Coronary artery (tissue), 2 donors: ENCODE results near the gene VARS1.
"Not testable (repeated sequence)": the region's sequence is repeated elsewhere in the genome, so short reads cannot be mapped to it uniquely, and the experiment has no call there.

Experiments
- DNase-seq: peaks from one replicate; pipeline ENCODE4 v3.0.0-alpha.2; 2017; ENCODE audit warnings: low spot score
- H3K27ac ChIP-seq, 2 donors: fragments of 200-600 bp; sonication (generic); one replicate each; pipeline ENCODE4 v1.5.1; 2016 to 2019
- H3K4me3 ChIP-seq: fragments of 200-600 bp; sonication (generic); 2 replicates; pipeline ENCODE4 v1.5.1; 2016; ENCODE audit warnings: mild to moderate bottlenecking, moderate library complexity
- CTCF ChIP-seq: fragments of 200-600 bp; sonication (generic); IDR thresholded peaks from one replicate; pipeline ENCODE4 v1.5.1; 2019; ENCODE audit warnings: antibody characterized with exemption

The VARS1 gene

GRCh38 chr6:31806470-31807272 lies 11.1 kb upstream of the VARS1 start, which contains the start of gene LSM2:
Gene LSM2, minus strand, starts transcription at chr6:31806966. Its CDS starts 209 bp downstream, at chr6:31806757.
- no peak for TF ChIP-seq CTCF
- H3K27ac ChIP-seq, result peak within 1 kb of the TSS; percentile 85 to 94

GRCh38 chr6:31805939-31806469 lies 10.5 kb upstream of the VARS1 start:
- H3K4me3 ChIP-seq, result peak overlapping the region; percentile 77
- TF ChIP-seq CTCF, result no peak
- DNase-seq, result no peak
- H3K27ac ChIP-seq, result peak overlapping the region; percentile 85 to 94

More at GRCh38 chr6:31806470-31807272, 11.1 kb upstream of the VARS1 start, which contains the start of gene LSM2:
- H3K4me3 ChIP-seq, result peak within 1 kb of the TSS; percentile 77
- DNase-seq, result peak; percentile 99

- DNase-seq, H3K27ac ChIP-seq, H3K4me3 ChIP-seq: not testable (repeated sequence)
Observed at GRCh38 chr6:31801031-31801927, 5.7 kb upstream of the VARS1 start.

- DNase-seq, result no peak
- Histone ChIP-seq H3K4me3 (no peak overlapping the region), H3K27ac (peak overlapping the region in 1 of 2 donors; percentile 27)
- TF ChIP-seq CTCF, result no peak
Observed at GRCh38 chr6:31799781-31800180, 4.2 kb upstream of the VARS1 start.

- Histone ChIP-seq H3K27ac (no peak overlapping the region), H3K4me3 (no peak overlapping the region)
- TF ChIP-seq CTCF, result no peak
- no peak for DNase-seq
Observed at GRCh38 chr6:31797588-31797987, 2.0 kb upstream of the VARS1 start.

- Histone ChIP-seq H3K27ac (no peak overlapping the region), H3K4me3 (no peak overlapping the region)
- TF ChIP-seq CTCF, result no peak
- no peak for DNase-seq
Observed at GRCh38 chr6:31796993-31797385, 1.4 kb upstream of the VARS1 start.
